GM13977 (cell line): ENCODE results near the gene OTUD6A.

ENCODE experiments used
- DNase-seq: peaks from one replicate; pipeline ENCODE4 v3.0.0; 2012; ENCODE audit warnings: low spot score
- CTCF ChIP-seq: IDR thresholded peaks from 2 replicates; pipeline ENCODE4 v1.5.1; 2012; ENCODE audit warnings: mild to moderate bottlenecking, control low read depth; ENCODE audit not compliant: insufficient read depth; ENCODE audit errors: extremely low read depth, missing control alignments
- in situ Hi-C: fragments of 300-500 bp; cut with MboI; formaldehyde crosslinking; loops from one replicate; pipeline ENCODE4 v1.12.0; 2022; ENCODE audit warnings: low sequenced_read_pairs, low pct_unique_long_range_greater_than_20kb, mixed read lengths, inconsistent platforms; ENCODE audit not compliant: unreplicated experiment

OTUD6A gene

GRCh38 chrX:70054391-70054790 lies 7.9 kb upstream of the OTUD6A start:
- in situ Hi-C loops = no loop called here
- TF ChIP-seq CTCF = no peak
- DNase-seq = no peak

- in situ Hi-C loops = no loop called here
- TF ChIP-seq CTCF = no peak
- DNase-seq = no peak
Observed at GRCh38 chrX:70062961-70063550, 799 bp downstream of the OTUD6A start.

- TF ChIP-seq CTCF = no peak
- DNase-seq = no peak
- in situ Hi-C loops = no loop called here
Observed at GRCh38 chrX:70066646-70067045, 4.4 kb downstream of the OTUD6A start.

- in situ Hi-C loops = no loop called here
- no peak for TF ChIP-seq CTCF
- no peak for DNase-seq
Observed at GRCh38 chrX:70079297-70079696, 17.0 kb downstream of the OTUD6A start.

- no peak for TF ChIP-seq CTCF
- in situ Hi-C loops = no loop called here
- DNase-seq = no peak
Observed at GRCh38 chrX:70079870-70080269, 17.6 kb downstream of the OTUD6A start.

GRCh38 chrX:70082723-70083122 lies 20.5 kb downstream of the OTUD6A start:
- in situ Hi-C loops = no loop called here
- no peak for DNase-seq
- TF ChIP-seq CTCF = no peak
